ENCODE measurements around the gene TMSB10. TPM values are rescaled to one million over a fixed set of nuclear protein-coding genes. Genes with fewer than 3 reads are reported as not detected.

The TMSB10 gene
- total RNA-seq, 1 donor: 3,849 TPM

GRCh38 chr2:84885111-84885510 lies 20.3 kb upstream of the TMSB10 start:
- no peak overlapping the region for H3K4me3 ChIP-seq (ENCODE audit: low read depth, low read length)
- no peak for DNase-seq (ENCODE audit: low read depth)
- TF ChIP-seq CTCF (IDR thresholded peaks at IDR 0.05; ENCODE audit: insufficient read depth, low read length): no peak

GRCh38 chr2:84886791-84887190 lies 18.7 kb upstream of the TMSB10 start:
- no peak for TF ChIP-seq CTCF (IDR thresholded peaks at IDR 0.05; ENCODE audit: insufficient read depth, low read length)
- H3K4me3 ChIP-seq (ENCODE audit: low read depth, low read length): no peak overlapping the region
- DNase-seq (ENCODE audit: low read depth): no peak

DNA sequence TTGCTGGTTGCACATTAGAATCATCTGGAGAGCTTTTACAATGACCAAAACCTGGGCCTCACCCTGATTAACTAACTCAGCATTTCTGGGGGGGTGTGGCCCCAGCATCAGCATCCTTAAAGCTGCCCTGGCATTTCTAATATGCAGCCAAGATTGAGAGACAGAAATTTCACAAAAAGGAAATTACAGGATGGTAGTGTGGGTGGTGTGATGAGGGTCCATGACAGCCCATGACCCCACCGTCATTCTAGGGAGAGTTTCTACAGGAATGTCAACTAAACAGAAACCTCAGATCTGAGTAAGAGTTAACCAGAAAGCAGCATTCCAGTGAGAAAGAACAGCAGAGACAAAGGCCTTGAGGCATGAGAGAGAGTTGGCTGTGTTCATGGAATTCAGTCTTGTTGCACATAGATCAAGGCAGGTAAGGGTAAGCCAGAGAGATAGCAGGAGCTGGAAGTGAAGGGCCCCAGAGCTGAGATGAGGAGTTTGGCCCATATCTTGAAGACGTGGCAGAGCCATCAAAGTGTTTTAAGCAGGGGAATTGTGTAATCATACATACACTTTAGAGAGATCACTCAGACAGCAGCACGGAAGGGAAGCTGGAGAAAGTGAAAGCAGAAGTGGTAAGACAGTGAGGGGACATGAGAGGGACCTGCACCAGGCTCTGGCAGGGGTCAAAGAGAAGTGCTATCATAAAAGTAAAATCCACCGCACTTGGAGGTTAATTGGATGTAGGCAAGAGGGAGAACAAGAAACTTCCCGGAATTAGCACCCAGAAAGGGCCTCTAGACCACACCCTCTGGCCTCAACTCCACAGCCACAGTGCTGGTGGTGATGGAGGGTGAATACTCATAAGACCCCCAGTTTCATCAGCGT lies 16.8 kb upstream of the TMSB10 start:
- peak; percentile 81 for DNase-seq (ENCODE audit: low read depth)
- peak overlapping the region; percentile 27 for H3K4me3 ChIP-seq (ENCODE audit: low read depth, low read length)
- TF ChIP-seq CTCF (IDR thresholded peaks at IDR 0.05; ENCODE audit: insufficient read depth, low read length): no peak

- H3K4me3 ChIP-seq (ENCODE audit: low read depth, low read length): no peak overlapping the region
- DNase-seq (ENCODE audit: low read depth): no peak
- no peak for TF ChIP-seq CTCF (IDR thresholded peaks at IDR 0.05; ENCODE audit: insufficient read depth, low read length)
These were observed 16.1 kb upstream of the TMSB10 start for GRCh38 chr2:84889332-84889731.

GRCh38 chr2:84891355-84892010 lies 14.0 kb upstream of the TMSB10 start:
- H3K4me3 ChIP-seq (ENCODE audit: low read depth, low read length): no peak overlapping the region
- DNase-seq (ENCODE audit: low read depth): no peak
- no peak for TF ChIP-seq CTCF (IDR thresholded peaks at IDR 0.05; ENCODE audit: insufficient read depth, low read length)

- no peak for TF ChIP-seq CTCF (IDR thresholded peaks at IDR 0.05; ENCODE audit: insufficient read depth, low read length)
- DNase-seq (ENCODE audit: low read depth): no peak
- H3K4me3 ChIP-seq (ENCODE audit: low read depth, low read length): no peak overlapping the region
These were observed 11.3 kb upstream of the TMSB10 start for GRCh38 chr2:84894131-84894586.

Data from fibroblast of the aortic adventitia (primary cell).